ENCODE measurements around the gene TF.

The TF gene

DNA sequence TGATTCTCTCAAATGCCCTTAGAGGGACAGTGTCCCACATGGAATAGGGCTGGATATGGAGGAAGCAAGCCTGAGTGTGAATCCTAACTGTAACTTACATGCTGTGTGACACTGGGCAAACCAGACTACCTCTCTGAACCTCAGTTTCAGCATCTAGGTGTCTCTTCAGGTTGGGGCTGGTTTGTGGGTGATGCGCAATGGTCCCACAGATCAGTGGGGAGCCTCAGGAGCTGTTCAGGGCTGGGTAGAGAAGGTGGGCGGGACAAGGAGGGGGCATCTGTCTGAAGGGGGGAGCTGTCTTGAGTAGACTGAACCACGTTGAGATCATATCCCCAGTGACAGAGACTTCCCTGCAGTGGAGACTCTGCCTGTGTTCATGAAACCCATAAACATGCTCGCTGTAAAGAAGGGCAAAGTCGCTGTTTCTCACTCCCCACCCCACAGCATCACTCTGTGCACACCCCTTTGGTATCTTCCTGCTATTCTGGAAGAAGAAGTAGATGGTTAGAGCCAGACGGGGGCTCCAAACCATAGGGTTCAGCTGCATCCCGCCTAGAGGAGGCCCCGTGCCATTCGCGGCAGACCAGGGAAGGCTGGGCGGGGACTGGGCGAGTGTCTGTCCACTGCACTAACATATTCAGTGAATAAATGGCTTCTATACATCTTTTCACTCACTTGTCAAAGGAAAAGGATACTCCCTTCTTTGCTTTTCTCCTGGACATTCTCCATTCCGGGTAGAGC is 87.9 kb downstream of the TF start:
- no peak for DNase-seq (ENCODE audit: extremely low read depth in 1 of 2, low read depth in 1 of 2)

DNA sequence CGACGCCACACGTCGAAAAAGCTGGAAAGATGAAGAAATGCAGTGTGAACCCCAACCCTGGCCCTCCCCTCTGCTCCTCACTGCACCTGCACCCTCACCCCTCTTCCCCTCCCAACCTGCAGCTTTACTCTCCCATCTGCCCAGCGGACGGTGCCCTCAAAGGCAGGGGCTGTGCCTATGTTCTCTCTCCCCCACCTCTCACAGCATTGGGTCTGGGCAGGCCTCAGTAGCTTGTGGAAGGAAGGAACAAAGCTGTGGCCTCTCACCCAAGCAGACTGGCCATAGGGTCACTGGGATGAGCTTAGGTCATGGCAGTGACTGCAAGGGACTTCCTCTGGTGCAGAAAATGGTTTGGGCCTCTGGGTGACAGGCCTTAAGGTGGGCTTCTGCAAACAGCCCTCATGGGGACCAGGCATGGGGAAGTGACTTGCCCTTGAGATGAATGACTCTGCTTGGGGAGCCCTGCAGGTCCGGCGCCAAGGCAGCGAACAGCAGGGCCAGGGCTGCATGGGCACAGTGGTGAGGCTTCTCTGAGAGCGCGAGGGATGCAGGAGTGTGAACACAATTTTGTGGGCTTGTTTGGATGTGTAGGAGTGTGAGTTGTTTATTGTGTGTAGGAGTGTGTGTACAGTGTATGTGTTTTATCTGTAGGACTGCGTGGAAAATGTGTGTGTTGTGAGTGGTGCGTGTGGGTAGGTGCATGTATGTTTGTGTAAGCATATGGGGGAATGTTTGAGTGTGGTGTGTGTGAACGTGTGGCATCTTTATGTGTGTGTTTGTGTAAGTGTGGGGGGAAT is 88.6 kb downstream of the TF start:
- no peak for DNase-seq (ENCODE audit: extremely low read depth in 1 of 2, low read depth in 1 of 2)

DNA sequence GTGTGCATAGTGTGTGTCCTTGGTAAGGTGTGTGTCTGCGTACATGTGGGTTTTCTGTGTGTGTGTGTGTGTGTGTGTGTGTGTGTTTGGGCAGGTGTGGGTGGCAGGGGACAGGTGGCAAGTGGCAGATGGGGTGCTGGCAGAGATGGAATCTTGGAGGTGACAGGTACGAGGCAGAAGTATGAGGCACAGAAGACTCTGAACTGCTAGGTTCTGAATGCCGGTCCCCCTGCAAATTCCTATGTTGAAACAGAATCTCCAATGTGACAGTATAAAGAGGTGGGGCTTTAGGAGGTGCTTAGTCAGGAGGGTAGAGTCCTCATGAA is 89.2 kb downstream of the TF start:
- DNase-seq (ENCODE audit: extremely low read depth in 1 of 2, low read depth in 1 of 2) = no peak

DNA sequence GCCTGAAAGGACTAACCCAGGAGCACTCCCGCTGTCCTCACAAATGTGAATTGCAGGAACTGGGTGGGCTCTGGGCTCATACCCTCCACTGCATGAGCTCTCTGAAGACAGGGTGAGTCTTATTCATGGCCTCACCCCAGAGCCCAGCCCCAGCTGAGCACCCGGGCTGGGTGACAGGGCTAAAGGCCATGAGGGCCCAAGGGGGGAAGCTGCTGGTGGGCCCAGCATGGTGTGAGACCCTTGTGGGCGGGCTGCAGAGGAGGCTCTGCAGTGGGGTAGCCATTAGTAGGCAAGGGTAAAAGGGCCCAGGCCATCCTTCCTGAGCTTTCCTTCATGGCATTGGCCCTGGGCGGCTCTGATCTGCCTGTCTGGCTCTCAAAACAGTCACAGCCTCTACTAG is 89.8 kb downstream of the TF start:
- no peak for DNase-seq (ENCODE audit: extremely low read depth in 1 of 2, low read depth in 1 of 2)

DNA sequence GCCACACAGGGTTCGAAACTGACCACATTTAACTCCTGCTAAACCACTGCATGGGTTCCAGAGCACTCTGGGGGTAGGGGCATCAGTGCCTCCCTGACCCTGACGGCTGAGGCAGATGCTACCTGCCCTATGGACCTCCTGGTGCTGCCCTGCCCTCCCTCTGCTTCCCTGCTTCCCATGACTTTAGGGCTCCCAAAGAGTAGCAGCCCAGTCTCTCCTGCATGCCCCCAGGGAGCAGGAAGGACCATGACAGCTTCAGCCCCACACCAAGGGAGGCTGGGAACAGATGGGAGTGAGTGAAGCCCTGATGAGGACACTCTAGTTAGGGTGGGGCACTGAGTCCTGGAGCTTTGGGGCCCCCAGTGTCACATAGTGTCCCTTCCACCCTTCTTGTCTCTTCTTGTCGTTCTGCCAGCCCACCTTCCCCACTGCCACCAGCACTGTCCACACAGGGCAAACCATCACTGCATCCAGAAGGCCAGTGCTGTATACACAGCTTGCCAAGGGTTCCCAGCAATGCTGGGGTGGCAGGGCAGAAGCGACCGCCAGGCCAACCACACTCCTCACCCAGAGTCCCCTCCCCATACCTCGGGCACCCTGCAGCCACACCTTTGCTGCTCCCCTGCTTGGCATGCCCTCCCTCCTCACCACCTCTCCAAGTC is 90.4 kb downstream of the TF start:
- DNase-seq (ENCODE audit: extremely low read depth in 1 of 2, low read depth in 1 of 2) = no peak

DNA sequence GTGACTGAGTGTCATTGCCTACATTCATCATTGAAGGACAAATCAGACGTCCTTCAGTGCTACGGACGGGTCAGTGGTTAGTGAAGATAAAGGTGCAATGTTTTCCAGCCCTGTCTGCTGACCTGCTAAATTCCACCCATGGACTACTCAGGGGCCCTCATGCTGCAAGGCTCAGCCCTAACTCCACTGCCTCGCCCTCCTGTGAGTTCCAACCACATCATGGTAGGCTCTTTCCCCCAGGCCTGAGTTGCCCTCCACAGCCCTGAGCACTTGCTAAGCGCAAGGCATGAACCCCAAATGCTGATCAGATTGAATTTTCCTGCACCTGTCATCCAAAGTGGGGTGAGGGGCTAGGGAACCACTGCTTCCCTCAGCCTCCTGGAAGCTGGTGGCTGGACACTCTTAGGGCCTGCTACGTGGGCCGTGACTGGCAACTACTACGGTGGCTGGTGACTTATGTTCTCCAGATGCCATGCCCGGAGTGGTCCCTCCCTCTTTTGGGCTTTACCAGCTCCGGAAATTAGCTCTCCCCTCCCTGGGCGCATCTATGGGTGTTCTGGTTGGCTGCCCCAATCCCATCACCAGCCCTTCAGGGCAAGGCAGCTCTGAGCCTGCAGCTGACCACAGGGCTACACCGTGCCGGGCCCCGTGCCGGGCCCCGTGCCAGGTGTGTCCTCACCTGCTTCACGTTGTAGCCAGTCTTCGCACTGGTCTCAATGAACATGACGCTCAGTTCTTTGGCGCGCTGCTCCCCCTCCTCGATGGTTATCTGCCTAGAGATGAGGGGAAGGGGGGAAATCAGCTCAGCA is 91.5 kb downstream of the TF start:
- DNase-seq (ENCODE audit: extremely low read depth in 1 of 2, low read depth in 1 of 2) = no peak

DNA sequence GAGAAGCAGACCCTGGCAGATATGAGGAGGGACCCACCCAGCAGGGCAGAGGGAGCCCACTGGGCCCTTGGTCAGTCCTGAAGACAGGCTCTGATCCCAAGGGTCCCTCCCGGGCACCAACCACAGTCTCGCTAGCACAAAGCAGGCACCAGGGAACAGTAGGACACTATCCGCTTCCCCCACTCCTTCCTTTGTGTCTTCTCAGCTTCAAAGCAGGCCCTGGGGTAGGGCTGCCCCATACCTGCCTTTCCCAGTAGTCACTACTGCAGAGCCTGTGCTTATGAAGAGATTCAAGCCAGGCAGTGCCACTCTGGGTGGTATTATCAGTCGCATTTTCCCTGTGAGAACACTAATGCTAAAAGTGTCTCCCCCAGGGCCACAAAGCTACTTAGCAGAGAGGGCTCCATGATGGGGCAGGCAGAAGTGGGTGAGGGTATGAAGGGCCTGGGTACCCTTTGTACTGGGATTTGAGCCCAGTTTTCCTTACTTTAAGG is 92.2 kb downstream of the TF start:
- no peak for DNase-seq (ENCODE audit: extremely low read depth in 1 of 2, low read depth in 1 of 2)

DNA sequence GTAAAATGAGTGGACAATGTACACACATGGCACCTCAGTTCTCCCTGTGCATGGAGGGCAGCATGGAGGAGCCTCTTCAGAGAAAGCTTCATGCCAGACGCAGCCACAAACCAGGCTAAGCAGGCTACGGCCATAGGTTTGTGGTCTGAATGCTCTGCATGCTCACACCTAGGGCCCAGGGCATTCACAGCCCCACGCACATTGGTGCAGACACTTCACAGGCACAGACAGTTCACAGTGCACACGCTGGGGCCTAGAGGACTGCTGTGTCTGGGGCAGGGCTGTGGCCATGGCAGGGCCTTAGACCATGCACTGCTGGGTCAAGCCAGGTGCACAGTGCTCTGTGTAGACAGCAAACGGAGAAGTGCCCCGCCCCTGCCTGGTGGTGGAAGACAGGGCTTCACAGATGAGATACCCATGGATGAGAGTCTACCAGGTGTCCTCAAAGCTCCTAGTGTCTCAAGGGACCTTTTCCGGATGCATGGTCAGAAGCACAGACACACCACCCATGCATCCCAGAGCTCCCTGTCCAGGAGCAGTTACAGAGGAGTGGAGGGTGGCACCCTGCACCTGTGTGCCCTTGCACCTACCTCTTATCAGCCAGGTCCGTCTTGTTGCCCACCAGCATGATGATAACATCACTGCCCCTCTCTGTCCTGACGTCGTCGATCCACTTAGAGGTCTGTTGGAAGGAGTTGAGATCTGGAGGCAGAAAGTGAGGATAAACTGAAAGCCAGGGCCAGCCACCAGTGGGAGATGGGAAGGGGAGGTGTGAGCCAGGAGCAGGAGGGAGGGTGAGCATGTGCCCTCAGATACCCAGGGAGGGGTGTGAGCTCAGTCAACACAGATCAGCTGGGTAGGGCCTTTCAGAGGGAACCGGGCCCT is 93.0 kb downstream of the TF start:
- DNase-seq (ENCODE audit: extremely low read depth in 1 of 2, low read depth in 1 of 2) = no peak

DNA sequence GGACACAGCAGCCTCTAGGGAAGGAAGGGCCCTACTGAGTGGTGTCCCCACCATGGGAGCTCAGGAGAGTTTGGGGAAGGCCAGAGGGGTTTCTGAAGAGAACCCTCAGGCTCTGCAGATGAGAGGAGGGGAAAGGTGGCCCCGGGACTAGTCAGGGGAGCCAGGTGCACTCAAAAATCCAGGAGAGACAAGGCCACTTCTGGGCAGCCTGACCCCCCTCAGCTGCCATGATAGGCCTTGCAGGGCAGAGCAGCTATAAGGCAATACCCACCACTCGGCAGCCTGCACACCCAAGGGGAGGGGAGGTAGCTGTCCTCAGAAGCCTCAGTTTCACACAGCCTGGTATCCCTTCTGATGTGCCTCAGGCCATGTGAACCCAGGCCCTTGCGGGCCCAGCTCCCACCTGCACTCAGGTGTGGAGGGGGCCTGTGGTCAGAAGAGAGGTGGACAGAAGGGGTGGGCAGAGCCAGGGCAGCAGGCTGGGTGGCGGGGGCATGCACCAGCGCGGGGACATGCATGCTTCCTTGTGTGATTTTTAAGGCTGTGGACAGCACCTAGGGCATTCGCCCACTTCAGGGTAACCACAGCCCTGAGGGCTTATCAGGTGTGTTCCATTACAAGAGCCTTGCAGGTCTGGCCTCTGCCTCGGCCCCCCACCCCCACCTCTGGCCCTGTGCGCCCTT is 94.0 kb downstream of the TF start:
- no peak for DNase-seq (ENCODE audit: extremely low read depth in 1 of 2, low read depth in 1 of 2)

DNA sequence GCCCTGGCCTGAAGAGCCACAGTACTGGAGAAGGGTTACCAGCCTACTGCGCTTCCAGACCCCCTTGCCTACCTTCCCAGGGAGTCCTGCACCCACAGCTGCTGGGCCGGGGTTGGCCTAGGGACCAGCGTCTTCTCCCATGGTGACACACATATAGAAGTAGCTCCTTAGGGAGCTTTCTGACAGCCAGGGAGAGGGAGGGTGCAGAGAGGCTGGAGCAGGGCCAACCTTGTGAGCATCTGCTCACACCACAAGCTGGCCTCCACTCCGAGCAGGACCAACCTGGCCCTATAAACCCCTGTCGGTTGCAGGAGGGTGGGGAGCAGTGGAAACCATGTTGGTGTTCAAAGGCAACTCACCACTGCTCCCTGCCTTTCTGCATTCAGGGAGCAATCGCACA is 94.6 kb downstream of the TF start:
- DNase-seq (ENCODE audit: extremely low read depth in 1 of 2, low read depth in 1 of 2) = no peak

DNA sequence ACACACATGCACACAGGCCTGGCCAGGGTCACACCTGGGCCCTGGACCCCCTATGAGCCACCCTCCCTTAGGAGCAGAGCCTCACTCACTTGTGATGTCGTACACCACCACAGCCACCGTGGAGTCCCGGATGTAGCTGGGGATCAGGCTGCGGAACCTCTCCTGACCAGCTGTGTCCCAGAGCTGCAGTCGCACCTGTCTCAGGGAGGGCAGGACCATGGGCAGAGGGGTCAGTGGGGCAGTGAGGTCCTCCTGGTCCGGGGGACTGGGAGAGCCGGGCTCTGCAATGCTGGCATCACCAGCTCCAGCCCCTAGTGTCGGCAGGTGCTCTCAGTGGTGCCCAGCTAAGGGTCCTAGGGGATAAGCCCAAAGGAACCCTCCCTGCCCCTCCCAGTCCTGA is 95.0 kb downstream of the TF start:
- DNase-seq (ENCODE audit: extremely low read depth in 1 of 2, low read depth in 1 of 2) = no peak

DNA sequence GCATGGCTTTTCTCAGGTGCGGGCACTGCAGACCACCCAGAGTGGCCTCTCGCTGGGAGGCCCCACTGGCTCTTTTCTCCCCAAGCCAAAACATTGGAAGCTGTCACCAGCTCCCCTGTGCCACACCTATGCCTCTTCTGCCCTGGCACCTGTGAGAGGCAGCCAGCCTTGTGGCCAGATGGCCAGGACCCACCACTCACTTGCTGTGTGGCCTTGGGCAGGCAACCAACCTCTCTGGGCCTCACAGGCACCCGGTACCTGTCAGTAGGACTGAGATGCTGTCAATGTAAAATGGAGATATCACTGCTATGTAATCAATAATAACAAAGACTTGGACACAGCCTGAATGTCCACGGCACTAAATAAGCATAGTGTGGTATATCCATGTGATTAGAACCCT is 96.0 kb downstream of the TF start:
- DNase-seq (ENCODE audit: extremely low read depth in 1 of 2, low read depth in 1 of 2) = no peak

DNA sequence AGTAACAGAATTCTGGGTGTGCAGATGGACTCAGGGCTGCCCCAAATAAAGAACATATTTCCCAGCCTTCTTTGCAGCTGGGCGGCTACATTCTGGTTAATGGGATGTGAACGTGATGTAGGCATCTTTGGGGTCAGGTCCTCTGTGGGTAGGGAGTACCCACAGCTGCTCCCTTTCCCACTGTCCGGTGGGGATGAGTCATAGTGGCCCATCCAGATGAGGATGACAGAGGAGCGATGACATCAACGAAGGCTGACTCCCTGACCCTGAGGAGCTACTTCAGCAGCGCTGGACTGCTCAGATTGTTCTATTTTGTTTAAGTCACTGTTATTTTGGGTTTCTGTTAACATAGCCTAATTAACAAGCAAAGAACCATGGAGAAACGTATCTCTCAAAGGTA is 97.4 kb downstream of the TF start:
- DNase-seq (ENCODE audit: extremely low read depth in 1 of 2, low read depth in 1 of 2) = no peak

DNA sequence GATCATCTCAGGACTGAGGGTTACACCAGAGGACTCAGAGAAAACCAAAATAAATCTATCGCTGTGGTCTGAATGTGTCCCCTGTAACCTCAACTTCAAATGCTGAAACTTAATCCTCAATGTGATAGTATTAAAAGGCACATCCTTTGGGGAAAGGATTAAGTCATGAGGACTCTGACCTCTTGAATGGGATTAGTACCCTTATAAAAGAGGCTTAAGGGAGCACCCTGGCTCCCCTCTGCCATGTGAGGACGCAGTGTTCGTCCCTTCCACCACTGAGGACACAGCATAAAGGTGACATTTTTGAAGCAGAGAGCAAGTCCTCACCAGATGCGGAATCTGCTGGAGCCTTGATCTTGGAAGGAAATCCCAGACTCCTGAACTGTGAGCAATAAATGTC is 98.9 kb downstream of the TF start:
- DNase-seq (ENCODE audit: extremely low read depth in 1 of 2, low read depth in 1 of 2) = no peak
